AG08395 (cell line): ENCODE data around the gene GOLT1B.
"Not testable (repeated sequence)": the region's sequence is repeated elsewhere in the genome, so short reads cannot be mapped to it uniquely, and the experiment has no call there.

Experiments used
- DNase-seq: peaks from one replicate; pipeline ENCODE4 v3.0.0; 2012; ENCODE audit warnings: mixed read lengths, low spot score

Gene GOLT1B

GRCh38 chr12:21501258-21502163, at the start of gene GOLT1B, which contains the start of gene RECQL:
Gene GOLT1B (plus strand): TSS chr12:21501789. CDS start chr12:21501924, 135 bp downstream.
Gene RECQL (minus strand): TSS chr12:21501635. CDS start chr12:21499570, 2,065 bp downstream.
- DNase-seq: peak; percentile 98

DNA sequence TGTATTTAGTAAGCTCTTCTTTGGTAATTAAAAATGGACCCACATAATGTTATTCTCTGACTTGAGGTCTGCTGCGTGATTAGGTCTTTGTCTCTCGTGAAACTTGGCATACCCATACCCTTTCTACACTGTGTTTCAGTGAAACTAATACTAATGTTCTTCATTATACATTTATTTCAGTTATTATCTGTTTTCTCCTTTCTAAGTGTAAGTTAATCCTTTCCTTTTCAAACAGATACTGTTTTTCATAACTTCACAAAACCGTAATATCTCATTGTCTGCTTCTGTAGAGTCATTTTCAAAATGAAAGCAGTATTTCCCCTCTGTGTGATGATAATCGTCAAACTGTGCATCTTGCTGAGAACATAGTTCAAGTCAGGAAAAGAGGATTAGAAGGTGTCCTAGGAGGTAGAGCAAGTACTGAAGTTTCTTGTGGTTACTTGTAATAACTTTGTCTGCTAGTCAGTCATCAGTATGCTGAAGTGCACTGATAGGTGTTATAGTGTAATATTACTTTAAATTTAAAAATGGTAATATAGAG, 48.2 kb upstream of the GOLT1B start:
- DNase-seq: no peak

GRCh38 chr12:21456291-21456780, 45.3 kb upstream of the GOLT1B start:
- DNase-seq: no peak

GRCh38 chr12:21459474-21459873, 42.1 kb upstream of the GOLT1B start:
- no peak for DNase-seq

DNA sequence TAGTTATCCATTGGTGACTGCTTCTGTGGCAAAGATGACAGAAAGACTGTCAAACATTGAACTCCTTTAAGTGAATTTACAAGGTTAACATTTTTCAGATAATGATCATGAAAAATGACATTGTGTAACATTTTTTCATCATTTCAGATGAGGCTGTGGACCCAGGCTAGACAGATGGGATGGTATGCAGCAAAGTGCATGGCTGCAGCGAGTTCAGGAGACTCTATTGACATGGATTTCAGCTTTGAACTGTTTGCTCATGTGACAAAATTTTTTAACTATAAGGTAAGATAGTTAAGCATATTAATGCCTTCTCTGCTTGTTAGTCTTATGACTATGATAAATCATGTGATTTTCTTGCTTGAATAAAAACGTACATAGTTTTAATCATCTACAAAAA, 34.3 kb upstream of the GOLT1B start:
- not testable (repeated sequence) for DNase-seq

DNA sequence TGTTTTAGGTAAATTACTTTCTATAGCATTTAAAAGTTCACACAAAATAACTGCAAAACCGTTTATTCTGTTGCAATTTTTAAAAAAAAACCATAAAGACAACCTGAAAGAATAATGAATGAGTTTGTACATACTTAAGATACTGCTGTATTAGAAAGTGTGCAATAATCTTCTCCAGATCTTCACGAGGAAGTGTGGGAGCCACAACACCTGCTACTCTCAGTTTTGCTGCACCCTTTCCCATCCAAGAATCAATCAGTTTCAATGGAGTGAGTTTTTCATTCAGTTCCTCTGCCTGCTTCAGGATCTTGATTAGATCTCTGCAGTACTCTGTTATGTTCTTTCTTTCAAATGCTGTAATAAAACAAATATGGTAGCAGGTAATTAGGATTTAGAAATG, 30.3 kb upstream of the GOLT1B start:
- DNase-seq: no peak

GRCh38 chr12:21472197-21472823, 29.3 kb upstream of the GOLT1B start:
- DNase-seq: no peak

- DNase-seq: no peak
Observed at GRCh38 chr12:21475552-21475951, 26.0 kb upstream of the GOLT1B start.

GRCh38 chr12:21476949-21477348, 24.6 kb upstream of the GOLT1B start:
- peak; percentile 43 for DNase-seq

- no peak for DNase-seq
Observed at GRCh38 chr12:21478756-21479455, 22.7 kb upstream of the GOLT1B start.

- no peak for DNase-seq
Observed at GRCh38 chr12:21483531-21483930, 18.1 kb upstream of the GOLT1B start.

DNA sequence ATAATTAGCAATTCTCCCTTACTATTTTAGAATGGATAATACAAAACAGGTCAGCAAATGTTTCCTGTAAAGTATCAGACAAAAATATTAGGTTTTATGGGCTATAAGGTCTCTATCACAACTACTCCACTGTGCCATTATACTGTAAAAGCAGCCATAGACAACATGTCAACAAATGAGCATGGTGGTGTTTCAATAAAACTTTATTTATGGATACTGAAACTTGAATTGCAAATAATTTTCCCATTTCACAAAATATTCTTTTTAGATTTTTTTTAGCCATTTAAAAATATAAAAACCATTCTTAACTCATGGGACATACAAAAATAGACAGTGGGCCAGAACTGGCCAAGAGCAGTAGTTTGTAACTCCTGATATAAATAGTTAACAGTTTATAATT, 15.6 kb upstream of the GOLT1B start:
- DNase-seq: no peak

GRCh38 chr12:21499765-21500164, 1.8 kb upstream of the GOLT1B start:
- DNase-seq: no peak

DNA sequence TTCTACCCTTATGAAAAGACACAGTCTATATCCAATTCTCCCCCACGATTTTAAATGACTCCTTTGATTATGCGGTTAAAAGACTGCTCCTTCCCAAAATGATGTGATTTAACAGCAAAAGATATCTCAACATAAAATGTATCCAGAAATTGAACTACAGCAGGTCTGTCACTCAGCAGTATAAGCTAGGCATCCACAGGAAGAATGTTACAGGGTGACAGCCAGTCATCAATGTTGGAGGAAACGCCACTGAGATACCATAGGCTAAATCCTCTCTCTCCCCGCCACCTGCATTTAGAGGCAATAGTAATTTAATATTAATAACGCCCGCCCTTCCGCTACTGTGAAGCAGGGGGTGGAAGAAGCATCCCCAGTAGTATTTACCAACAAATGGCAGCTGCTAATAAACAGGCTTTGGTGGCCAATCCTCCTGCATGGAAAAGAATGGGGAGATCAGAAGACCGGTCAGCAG, 767 bp upstream of the GOLT1B start:
- no peak for DNase-seq

- peak; percentile 38 for DNase-seq
Observed at GRCh38 chr12:21502164-21502496, 541 bp downstream of the GOLT1B start.

GRCh38 chr12:21502872-21503271, 1.3 kb downstream of the GOLT1B start:
- DNase-seq: no peak

GRCh38 chr12:21505888-21506287, 4.3 kb downstream of the GOLT1B start:
- no peak for DNase-seq

DNA sequence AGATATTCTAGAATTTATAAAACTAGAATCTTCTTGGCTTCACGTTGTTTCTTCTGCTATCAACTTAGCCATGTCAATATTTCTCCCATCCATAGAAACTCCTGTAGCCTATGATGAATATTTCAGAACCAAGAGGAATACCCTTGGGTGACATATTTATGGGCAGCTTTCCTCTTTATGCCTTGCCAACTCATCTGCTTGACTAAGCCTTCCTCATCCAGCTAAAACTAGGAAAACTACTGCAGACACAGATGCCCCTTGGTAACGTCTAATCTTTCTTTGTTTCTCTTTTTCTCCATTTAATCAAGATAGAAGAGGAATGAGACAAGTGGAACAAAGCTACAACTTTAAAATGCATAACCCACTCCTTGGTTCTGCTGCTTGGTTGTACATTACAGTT, 6.3 kb downstream of the GOLT1B start:
- no peak for DNase-seq

- no peak for DNase-seq
Observed at GRCh38 chr12:21509768-21510167, 8.2 kb downstream of the GOLT1B start.

- no peak for DNase-seq
Observed at GRCh38 chr12:21516281-21516680, 14.7 kb downstream of the GOLT1B start.

GRCh38 chr12:21518451-21518850, 16.9 kb downstream of the GOLT1B start:
- no peak for DNase-seq

DNA sequence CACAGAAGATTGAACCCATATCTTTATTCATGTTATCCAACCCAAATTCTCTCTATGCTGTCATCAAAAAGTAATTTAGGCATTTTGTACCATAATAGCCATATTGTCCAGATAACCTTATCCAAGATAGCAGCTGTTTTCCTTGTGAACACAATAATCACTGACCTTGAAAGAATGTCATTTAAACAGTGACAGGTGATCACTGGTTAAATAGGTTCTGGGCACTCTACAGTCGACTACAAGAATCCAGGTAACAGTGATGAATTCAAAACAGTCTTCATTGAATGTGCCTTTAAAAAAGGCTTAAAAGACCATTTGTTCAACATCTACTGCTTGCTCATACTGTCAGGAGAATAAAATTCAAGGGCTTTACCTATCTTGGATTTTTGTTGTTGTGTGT, 20.0 kb downstream of the GOLT1B start:
- DNase-seq: no peak
